Smooth muscle cell (in vitro differentiated cells): ENCODE data around the gene PACRG. TPM values are rescaled to one million over a fixed set of nuclear protein-coding genes. Genes with fewer than 3 reads are reported as not detected.

Experiments used
- DNase-seq: peaks from one replicate; lab custom pipeline; 2025; ENCODE audit not compliant: unreplicated experiment; lab: John Stamatoyannopoulos, UW
- H2AFZ ChIP-seq: fragments of 200-600 bp; sonication (generic); 2 replicates; pipeline ENCODE4 v1.6.0; 2016; ENCODE audit warnings: antibody characterized with exemption, low read depth, mild to moderate bottlenecking
- H3F3A ChIP-seq: fragments of 200-600 bp; sonication (generic); 2 replicates; pipeline ENCODE4 v1.6.0; 2017; ENCODE audit warnings: antibody characterized with exemption, low read depth
- H3K27ac ChIP-seq: fragments of 200-600 bp; sonication (generic); 2 replicates; pipeline ENCODE4 v1.5.1; 2016; ENCODE audit warnings: low read depth, mild to moderate bottlenecking
- H3K27me3 ChIP-seq: fragments of 200-600 bp; sonication (generic); 2 replicates; pipeline ENCODE4 v1.6.1; 2016; ENCODE audit warnings: low read depth, mild to moderate bottlenecking
- H3K36me3 ChIP-seq: fragments of 200-600 bp; sonication (generic); 2 replicates; pipeline ENCODE4 v1.5.1; 2016; ENCODE audit warnings: low read depth
- H3K4me1 ChIP-seq: fragments of 200-600 bp; sonication (generic); 2 replicates; pipeline ENCODE4 v1.5.1; 2016; ENCODE audit warnings: low read depth
- H3K4me2 ChIP-seq: fragments of 200-600 bp; sonication (generic); 2 replicates; pipeline ENCODE4 v1.6.0; 2016; ENCODE audit warnings: mild to moderate bottlenecking
- H3K4me3 ChIP-seq: fragments of 200-600 bp; sonication (generic); 2 replicates; pipeline ENCODE4 v1.5.1; 2016; ENCODE audit warnings: mild to moderate bottlenecking
- H3K79me2 ChIP-seq: fragments of 200-600 bp; sonication (generic); 2 replicates; pipeline ENCODE4 v1.6.0; 2016; ENCODE audit warnings: low read depth, mild to moderate bottlenecking
- H3K9ac ChIP-seq: fragments of 200-600 bp; sonication (generic); 2 replicates; pipeline ENCODE4 v1.6.0; 2016; ENCODE audit warnings: low read depth
- H3K9me3 ChIP-seq: fragments of 200-600 bp; sonication (generic); replicated peaks from 2 replicates; pipeline ENCODE4 v1.5.1; 2016; ENCODE audit warnings: low read depth
- H4K20me1 ChIP-seq: fragments of 200-600 bp; sonication (generic); 2 replicates; pipeline ENCODE4 v1.6.0; 2016; ENCODE audit warnings: low read depth
- WGBS: methylation state at CpG from one replicate; pipeline ENCODE4 v1.1.7; 2016; ENCODE audit warnings: low lambda C conversion rate; 5-methylcytosine and 5-hydroxymethylcytosine counted together
- polyA plus RNA-seq: library from polyadenylated mRNA; unstranded; fragments of >200 nt; fragmentation: Nextera tagmentation; extraction: Ambion mirVana; gene quantifications from 2 replicates; pipeline ENCODE4 v1.2.1, GENCODE V29; 2016
- total RNA-seq: library from RNA; depleted of rRNA; stranded (reverse); fragments of >200 nt; gene quantifications from 2 replicates; pipeline ENCODE4 v1.2.3, GENCODE V29; 2014
- TF ChIP-seq, protein P1 (sequence below): fragments of 200-600 bp; sonication (generic); IDR thresholded peaks from 2 replicates; pipeline ENCODE4 v1.5.1; 2017; ENCODE audit warnings: borderline replicate concordance, mild to moderate bottlenecking, antibody characterized with exemption; ENCODE audit not compliant: insufficient read depth, poor library complexity, severe bottlenecking

PACRG gene
- total and polyA plus RNA-seq, 2 experiments from 2014 or later: not detected

DNA sequence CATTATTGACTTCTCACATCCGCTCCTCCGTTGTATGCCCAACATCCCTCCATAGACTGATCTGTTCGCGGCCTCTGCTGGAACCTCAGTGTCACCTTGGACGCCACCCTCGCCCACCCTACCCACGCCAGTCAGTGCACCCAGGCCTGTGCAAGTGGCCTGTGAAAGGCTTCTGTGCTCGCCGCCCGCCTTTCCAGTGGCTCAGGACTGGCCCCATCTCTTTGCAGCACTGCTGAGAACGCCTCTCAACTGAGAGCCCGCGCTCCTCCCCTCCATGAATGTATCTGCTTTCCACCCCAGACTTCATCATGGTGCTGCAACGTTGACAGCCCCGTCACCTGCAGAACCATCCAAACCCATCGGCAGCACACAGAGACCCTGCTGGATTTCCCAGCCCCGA lies 459.4 kb downstream of the PACRG start:
- DNase-seq: no peak
- no peak overlapping the region for H3K9ac ChIP-seq
- H4K20me1 ChIP-seq: no peaks in the 10 kb centered on the region
- no peaks in the 10 kb centered on the region for H3K4me1 ChIP-seq
- H3K27ac ChIP-seq: no peak overlapping the region
- no peaks in the 10 kb centered on the region for H3K36me3 ChIP-seq
- no peak overlapping the region for H3K4me3 ChIP-seq
- H3K9me3 ChIP-seq: no peaks in the 10 kb centered on the region
- H3K4me2 ChIP-seq: no peak overlapping the region
- TF ChIP-seq, protein P1, sequence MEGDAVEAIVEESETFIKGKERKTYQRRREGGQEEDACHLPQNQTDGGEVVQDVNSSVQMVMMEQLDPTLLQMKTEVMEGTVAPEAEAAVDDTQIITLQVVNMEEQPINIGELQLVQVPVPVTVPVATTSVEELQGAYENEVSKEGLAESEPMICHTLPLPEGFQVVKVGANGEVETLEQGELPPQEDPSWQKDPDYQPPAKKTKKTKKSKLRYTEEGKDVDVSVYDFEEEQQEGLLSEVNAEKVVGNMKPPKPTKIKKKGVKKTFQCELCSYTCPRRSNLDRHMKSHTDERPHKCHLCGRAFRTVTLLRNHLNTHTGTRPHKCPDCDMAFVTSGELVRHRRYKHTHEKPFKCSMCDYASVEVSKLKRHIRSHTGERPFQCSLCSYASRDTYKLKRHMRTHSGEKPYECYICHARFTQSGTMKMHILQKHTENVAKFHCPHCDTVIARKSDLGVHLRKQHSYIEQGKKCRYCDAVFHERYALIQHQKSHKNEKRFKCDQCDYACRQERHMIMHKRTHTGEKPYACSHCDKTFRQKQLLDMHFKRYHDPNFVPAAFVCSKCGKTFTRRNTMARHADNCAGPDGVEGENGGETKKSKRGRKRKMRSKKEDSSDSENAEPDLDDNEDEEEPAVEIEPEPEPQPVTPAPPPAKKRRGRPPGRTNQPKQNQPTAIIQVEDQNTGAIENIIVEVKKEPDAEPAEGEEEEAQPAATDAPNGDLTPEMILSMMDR: no peak
- no peaks in the 10 kb centered on the region for H3K27me3 ChIP-seq
- H2AFZ ChIP-seq: no peak overlapping the region
- no peaks in the 10 kb centered on the region for H3K79me2 ChIP-seq
- H3F3A ChIP-seq: no peaks in the 10 kb centered on the region
- WGBS: 98% methylated on average over 17 of the region's 17 CpGs

DNA sequence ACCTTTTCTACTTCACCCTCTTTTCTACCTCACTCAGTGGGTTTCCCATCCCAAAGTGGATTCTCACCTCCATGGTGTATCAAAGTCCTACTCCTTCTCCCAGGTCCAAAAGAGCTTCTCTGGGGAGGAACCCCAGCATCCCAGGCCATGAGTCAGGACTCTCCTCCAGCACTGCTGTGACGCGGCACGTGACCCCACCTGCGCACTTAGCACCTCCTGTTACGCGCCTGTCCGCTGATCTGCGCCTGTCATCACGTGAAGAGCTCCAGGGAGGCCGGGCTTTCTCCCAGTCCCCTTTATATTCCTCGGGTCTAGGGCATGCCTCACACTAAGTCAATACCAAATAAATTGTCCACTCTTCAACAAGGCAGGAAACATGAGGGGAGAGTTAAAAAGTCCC lies 459.8 kb downstream of the PACRG start:
- H3K27me3 ChIP-seq: no peaks in the 10 kb centered on the region
- no peak for DNase-seq
- H3K9ac ChIP-seq: no peak overlapping the region
- no peaks in the 10 kb centered on the region for H3F3A ChIP-seq
- TF ChIP-seq, protein P1: no peak
- H3K79me2 ChIP-seq: no peaks in the 10 kb centered on the region
- H2AFZ ChIP-seq: no peak overlapping the region
- no peak overlapping the region for H3K4me3 ChIP-seq
- 96% methylated on average over 11 of the region's 11 CpGs for WGBS
- no peaks in the 10 kb centered on the region for H3K36me3 ChIP-seq
- H3K4me2 ChIP-seq: no peak overlapping the region
- H3K4me1 ChIP-seq: no peaks in the 10 kb centered on the region
- H4K20me1 ChIP-seq: no peaks in the 10 kb centered on the region
- no peak overlapping the region for H3K27ac ChIP-seq
- no peaks in the 10 kb centered on the region for H3K9me3 ChIP-seq

DNA sequence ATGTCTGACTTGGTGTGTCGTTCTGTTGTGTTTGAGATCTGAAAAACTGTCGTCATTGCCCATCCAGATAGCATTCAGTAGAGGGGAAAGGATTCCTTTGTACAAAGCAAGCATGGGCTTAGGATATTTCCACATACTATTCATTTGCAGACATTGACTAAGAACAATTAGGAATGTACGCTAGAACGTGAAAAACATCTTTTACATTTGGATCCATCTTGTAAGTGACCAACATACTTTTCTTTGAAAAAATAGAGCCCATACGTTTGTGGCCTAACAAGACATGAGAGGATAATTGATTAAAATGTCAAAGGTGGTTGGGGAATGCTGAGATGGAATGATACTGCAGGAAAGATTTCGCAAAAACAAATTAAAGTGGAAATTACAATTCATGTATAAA lies 461.0 kb downstream of the PACRG start:
- Histone ChIP-seq H3K79me2 (no peaks in the 10 kb centered on the region), H3K27ac (peak overlapping the region; percentile 20), H3K4me2 (no peak overlapping the region), H4K20me1 (no peaks in the 10 kb centered on the region), H3K36me3 (no peaks in the 10 kb centered on the region), H2AFZ (no peak overlapping the region), H3K27me3 (no peaks in the 10 kb centered on the region), H3K9ac (no peak overlapping the region), H3K4me3 (no peak overlapping the region), H3K9me3 (no peaks in the 10 kb centered on the region), H3K4me1 (no peaks in the 10 kb centered on the region), H3F3A (no peaks in the 10 kb centered on the region)
- no peak for DNase-seq
- 72% methylated on average over 6 of the region's 6 CpGs for WGBS
- TF ChIP-seq, protein P1: no peak

DNA sequence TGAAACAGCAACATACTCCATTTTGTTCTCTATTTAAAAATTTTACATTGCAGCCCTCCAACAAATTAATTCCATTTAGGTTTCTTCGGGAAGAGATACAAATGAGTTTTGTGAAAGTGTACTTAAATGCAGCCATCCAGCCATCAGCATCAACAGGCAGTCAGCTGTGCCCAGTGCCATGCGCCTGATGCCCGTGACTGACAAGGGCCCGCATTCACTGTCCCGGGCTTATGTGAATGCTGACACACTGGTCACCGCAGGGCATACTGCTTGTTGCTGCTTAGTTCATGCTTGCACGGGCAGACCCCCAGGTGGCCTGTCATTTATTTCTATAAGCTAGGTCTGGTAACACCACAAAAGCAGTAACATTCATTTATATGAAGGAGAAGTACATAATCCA lies 461.8 kb downstream of the PACRG start:
- DNase-seq: no peak
- no peaks in the 10 kb centered on the region for H3K27me3 ChIP-seq
- no peaks in the 10 kb centered on the region for H3F3A ChIP-seq
- no peaks in the 10 kb centered on the region for H4K20me1 ChIP-seq
- no peak overlapping the region for H2AFZ ChIP-seq
- H3K4me3 ChIP-seq: no peak overlapping the region
- H3K4me2 ChIP-seq: no peak overlapping the region
- TF ChIP-seq, protein P1: no peak
- no peak overlapping the region for H3K9ac ChIP-seq
- H3K4me1 ChIP-seq: no peaks in the 10 kb centered on the region
- H3K27ac ChIP-seq: no peak overlapping the region
- no peaks in the 10 kb centered on the region for H3K79me2 ChIP-seq
- H3K9me3 ChIP-seq: no peaks in the 10 kb centered on the region
- H3K36me3 ChIP-seq: no peaks in the 10 kb centered on the region
- WGBS: 94% methylated on average over 7 of the region's 7 CpGs
